ENCODE results near the gene IQGAP2.
"Not testable (repeated sequence)": the region's sequence is repeated elsewhere in the genome, so short reads cannot be mapped to it uniquely, and the experiment has no call there.

The IQGAP2 gene

DNA sequence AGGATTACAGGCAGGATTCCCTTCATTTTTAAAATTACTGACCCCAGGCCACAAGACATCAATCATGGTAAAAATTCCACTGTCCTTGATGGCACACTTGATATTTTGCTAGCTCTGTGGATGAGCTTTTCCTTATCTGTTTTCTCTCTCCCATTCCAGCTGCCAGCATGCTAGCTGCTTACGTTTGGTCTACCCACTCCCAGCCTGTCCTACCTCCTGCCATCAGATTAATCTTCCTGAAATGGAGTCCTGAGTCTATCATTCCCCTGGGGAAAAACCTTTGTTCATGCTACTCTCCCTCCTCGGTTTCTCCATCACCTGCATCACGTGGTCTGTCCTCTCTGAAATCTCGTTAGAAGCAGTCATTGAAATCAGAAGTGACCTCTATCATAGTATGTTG is 111.2 kb downstream of the IQGAP2 start:
- no peak for DNase-seq

DNA sequence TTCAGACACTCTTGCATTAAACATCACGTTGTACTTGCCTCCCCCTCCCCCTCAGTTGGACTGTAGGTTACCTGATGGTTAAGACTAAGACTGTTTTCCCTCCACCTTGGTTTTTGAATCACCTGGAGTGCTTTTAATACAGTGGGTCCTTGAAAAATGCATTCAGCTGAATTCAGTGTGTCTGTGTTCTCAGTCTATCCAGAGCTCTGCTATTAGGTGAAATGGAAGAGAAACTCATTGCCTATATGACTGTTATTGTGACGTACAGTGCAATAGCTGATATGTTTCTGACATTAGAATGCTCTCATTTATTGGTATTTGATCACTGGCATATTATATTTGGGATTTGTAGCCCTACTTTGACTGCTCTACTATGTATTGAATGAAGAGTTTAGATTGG is 111.6 kb downstream of the IQGAP2 start:
- no peak for DNase-seq

DNA sequence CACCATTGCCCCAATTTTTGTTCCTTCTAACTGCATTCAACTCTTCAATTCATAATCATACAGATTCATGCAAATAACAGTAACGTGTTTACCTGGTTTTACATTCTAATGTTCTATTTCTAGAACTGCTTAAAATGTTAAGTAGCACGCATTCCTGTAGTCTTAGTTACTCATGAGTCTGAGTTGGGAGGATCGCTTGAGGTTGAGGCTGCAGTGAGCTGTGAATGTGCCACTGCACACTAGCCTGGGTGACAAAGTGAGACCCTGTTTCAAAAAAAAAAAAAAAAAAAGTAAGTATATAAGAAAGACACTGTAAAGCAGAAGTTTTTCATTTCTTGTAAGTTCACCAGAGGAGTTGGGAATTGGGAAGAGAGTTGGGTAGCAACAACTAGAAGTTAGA is 114.2 kb downstream of the IQGAP2 start:
- no peak for DNase-seq

DNA sequence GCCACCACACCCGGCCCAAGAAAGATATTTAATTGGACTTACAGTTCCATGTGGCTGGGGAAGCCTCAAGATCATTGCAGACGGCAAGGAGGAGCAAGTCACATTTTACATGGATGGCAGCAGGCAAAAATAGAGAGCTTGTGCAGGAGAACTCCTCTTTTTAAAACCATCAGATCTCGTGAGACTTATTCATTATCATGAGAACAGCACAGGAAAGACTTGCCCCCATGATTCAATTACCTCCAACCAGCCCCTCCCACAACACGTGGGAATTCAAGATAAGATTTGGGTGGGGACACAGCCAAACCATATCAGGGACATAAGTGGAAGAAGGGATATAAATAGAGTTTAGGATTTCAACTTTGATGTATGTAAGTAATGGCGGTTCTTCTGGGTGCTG is 115.2 kb downstream of the IQGAP2 start:
- DNase-seq = not testable (repeated sequence)

DNA sequence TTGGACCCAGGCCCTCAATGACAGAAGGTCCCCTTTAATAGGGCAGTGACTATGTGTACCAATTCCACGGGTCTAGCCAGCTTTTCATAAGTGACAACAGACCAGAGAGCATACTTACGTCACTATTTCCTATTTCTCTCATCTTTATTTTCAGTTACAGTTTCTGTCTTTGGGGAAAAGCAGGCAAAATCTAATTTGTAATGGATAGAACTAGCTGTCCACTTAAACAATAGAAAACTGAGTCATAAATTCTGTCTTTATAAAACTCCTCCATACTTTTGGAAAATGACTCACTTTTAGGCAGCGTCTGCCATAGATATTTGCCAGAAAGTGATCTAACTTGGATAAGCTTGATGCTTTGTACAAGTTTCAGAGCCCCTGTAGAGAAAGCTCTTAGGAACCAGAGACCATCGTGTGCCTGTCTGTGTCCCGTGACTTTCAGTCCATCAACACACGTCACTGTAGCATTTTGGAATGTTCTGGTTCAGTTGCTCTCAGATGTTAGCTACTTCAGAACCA is 118.2 kb downstream of the IQGAP2 start:
- DNase-seq = no peak

DNA sequence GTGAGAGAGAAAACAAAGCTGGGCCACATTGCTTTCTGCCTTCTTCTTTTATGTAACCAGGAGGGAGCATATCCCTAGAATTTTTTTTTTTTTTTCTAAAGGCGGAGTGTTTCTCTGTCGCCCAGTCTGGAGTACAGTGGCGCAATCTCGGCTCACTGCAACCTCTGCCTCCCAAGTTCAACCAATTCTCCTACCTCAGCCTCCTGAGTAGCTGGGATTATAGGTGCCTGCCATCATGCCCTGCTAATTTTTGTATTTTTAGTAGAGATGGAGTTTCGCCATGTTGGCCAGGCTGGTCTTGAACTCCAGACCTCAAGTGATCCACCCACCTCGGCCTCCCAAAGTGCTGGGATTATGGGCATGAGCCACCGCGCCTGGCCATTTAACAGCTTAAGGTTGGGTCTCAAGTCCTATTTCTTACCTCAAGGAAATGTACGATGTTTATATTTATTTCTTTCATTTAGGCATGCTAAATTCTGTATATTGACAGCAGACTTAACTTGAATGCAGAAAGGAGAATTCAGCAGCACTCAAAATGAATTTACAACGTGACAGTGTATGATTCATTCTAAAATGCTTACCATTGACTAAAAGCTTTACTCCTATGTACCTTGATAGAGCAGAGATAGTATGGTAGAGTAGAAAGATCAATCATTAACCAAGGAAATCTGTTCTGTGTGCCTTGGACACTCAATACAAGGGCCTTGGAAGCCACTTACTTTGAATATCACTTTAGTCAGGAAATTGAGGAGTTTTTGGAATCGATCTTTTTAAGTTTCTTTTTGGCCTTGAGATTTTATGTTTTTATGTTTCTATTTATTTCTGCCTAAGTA is 119.2 kb downstream of the IQGAP2 start:
- no peak for DNase-seq

DNA sequence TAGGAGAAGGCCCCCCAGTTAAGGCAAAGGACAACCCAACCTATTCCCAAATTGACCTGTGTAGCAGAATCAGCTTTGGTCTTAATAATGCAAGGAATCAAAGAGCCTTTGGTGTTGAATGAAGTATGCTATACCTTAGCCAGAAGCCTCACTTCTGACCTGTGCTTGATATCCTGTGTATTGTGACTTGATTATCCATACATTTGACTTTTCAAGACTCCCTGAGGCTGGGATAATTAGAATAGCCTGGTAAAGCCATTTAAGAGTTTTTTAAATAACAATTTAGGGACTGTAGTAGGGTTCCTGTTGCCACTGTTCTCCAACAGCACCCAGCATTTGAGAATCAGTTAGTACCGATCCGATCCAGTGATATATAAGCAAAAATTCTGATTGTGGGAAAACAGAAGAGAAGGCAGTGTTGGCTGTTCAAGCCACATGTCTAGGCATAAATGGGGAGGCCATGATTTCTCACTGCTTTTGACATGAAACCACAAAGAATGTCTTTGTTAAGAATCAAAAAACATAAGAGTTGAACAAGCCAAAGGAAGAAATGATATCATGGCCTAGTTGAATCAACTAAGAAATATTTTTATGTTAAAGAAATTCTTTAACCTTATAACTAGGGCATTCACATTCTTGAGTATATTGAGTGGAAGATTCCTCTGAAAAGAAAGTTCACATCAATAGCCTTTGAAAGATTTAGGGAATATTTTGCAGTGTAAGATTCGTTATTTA is 121.2 kb downstream of the IQGAP2 start:
- DNase-seq = no peak

DNA sequence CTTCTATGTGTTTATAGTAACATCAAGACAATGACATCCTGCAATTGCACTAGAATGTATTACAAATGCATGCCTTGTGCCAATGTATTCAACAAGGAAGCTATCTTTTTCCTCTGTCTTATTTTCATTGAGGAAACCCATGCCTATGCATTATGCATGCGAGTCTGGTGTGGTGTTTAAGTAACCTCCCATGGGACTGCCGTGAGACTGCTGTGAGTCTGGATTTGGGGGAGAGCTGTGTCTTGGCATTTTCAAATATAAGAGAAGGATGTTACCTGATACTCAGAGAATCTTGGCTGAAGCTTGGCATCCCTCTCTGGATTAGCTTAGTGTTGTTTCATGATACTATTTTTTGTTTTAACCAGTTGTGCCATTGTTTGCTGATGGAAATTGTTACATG is 121.8 kb downstream of the IQGAP2 start:
- DNase-seq = no peak

DNA sequence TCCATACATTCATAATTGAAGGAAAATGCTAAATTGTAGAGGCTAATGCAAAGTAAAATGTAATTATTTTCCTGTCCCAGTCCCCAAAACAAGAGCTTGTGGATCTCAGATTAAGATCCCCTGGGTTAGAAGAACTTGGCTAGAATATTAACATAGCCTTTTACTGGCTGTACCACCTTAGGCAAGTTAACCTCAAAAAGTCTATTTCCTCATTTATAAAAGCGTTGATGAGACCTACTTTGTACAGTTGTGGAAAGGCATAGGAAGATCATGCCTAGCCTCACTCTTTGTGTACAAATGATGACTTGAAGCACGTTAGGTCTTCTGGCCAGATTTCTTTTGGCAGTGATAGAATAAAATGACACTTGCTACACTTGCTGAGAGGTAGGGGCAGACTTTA is 122.9 kb downstream of the IQGAP2 start:
- DNase-seq = no peak

DNA sequence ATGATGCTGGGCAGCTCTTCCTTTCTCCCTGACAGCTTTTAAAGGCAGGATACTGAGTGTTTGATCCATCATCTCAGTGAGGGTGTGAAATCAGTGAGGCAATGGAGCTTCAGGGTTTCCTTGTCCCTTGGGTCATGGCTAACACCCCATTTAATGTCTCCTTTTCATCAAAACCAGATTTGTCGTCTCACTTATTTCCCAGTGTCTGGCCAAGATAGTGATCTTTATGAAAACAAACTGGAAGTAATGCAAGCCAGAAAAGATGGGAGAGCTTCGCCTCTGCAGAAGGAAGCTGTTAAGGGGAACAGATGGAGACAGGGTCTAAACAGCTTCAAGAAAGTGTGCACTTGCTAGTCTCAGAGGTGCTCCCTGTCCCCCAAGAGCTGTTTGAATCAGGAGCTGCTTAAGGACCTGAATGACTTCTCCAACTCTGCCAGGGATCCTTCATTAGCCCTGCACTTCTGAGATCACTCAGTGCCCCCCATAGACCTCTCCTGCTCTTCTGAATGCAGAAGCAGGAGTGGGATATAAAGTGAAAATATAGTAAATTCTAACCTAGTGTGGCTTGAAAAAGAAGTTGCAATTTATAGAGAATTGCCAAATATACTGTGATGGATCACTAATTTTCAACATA is 124.0 kb downstream of the IQGAP2 start:
- DNase-seq = no peak

DNA sequence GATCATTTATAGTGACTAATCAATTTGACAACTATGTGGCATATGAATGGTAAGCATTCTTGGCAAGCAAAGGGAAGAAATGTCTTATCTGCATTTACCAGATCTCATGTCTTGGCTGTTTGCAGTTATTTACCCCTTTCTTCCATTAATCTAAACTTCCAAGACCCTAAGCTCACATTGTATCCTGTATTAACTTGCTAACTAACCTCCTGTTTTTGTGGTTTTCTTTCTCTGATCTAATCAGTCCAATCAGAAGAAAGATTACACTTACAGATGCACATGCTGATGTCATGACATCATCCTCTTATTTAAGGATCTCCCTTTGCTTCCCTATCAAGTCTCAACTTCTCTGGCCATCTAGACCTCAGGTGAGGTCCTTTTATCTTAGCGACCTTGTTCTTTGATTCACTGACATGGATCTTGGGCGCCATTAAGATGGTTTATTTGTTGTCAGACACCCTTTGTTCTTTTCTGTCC is 124.6 kb downstream of the IQGAP2 start:
- no peak for DNase-seq

DNA sequence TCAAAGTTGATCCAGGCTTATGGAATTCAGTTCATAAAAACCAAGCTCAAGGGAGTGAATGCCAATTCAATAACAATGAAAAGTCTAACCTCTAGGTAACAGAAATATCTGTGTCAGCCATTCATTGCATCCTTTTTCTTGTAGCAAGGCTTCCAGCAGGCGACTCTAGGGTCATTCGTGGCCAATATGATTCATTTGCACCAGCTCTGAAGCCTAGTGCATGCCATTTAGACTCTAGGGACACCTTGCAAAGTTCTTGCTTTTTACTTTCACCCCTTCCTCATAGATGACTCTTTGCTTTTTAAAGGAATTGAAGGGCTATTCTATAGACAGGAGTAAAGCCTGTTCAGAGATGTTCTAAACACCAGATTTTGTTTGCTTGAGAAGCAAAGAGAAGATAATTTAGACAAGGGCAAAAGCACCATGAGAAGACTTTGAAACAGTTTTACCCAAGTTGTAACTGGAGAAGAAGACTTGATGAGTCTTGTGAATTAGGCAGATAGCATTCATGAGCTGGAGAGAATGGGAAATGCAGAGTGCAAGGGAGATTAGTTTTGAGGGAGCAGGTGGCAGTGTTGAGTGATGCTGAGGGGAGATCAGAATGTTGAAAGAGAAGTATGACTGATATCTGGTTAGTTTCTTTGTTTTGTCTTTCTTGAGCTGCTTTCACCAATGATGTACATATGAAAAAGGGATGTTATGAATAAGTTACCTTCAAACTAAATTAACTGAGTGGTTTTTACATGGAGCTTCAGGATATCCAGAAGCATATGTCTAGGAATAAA is 125.7 kb downstream of the IQGAP2 start:
- no peak for DNase-seq

DNA sequence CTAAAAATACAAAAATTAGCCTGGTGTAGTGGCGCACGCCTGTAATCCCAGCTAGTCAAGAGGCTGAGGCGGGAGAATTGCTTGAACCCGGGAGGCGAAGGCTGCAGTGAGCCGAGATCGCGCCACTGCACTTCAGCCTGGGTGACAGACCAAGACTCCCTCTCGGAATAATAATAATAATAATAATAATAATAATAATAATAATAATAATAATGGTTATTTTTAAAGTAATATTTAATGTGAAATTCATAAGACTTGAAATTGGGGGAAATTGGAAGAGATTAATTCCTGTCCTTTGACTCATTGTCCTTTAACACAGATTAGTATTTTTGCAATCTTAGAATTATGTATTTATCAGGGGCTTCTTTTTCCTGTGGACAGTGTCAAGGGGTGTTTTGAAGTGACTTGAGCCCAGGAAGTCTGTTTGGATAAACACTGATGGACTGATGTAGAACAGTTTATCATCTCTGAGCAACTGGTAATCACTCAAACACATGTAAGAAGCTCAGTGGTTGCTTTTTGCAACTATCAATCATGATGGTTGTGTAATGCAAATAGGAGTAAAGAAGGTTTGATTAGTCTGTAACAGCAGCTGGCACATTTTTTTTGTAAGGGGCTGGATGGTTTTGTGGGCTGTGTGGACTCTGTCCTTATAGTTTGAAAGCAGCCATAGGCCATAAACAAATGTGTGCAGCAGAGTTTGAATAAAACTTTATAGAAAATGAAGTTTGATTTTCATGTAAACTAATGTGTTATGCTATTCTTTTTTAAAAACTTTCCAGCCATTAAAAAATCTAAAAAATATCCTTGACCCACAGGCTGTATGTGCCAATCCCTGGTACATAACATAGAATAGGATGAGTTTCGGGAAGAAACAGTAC is 126.6 kb downstream of the IQGAP2 start:
- DNase-seq = no peak

DNA sequence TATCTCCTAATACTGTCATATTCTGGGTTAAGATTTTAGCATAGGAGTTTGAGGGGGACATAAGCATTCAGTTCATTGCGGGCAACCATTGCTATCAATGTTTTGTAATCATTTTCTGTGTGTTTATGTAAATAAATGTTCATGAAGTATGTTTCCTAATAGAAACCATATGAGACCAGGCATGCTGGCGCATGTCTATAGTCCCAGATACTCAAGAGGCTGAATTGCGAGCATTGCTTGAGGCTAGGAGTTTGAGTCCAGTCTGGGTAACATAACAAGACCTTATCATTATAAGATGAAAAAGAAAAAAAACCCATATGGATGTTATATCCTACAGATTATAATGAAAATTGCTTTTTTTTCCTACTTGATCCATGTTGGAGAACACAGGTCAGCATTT is 129.0 kb downstream of the IQGAP2 start:
- DNase-seq = no peak

DNA sequence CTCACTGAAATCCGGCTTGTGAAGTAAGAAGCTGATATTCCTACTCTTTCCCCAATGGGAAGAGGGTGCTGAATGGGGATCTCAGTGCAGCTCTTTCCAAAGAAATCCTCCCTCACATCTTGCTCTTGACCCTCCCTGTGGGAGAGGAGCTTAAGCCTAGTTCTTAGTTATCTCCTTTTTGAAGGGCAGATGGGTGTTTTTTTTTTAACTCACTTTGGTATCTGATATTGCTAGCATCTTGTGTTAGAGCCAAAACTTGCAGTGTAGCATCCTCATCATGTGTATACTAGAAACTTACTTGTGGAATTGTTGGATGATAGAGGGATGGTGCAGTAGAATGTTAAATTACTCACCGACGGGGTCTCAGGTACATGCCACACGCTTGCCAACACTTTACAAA is 129.9 kb downstream of the IQGAP2 start:
- DNase-seq = no peak

DNA sequence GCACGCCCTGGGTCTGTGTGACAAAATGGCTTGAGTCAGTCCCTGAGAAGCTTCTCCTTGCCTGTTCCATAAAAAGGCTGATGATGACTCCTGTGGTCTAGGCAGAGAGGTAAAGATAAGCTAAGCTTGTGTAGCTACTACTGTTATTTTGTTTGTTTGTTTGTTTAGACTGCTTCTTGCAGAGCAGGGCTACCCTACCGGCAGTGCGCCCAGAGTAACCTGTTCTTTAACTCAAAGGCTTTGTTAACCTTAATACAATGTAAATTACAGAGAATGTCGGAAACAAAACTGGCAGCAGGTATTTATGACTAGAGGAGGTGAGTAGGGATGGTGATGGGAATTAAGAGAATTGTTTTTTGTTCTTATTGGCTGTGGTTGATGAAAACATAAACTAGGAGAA is 132.5 kb downstream of the IQGAP2 start:
- no peak for DNase-seq

DNA sequence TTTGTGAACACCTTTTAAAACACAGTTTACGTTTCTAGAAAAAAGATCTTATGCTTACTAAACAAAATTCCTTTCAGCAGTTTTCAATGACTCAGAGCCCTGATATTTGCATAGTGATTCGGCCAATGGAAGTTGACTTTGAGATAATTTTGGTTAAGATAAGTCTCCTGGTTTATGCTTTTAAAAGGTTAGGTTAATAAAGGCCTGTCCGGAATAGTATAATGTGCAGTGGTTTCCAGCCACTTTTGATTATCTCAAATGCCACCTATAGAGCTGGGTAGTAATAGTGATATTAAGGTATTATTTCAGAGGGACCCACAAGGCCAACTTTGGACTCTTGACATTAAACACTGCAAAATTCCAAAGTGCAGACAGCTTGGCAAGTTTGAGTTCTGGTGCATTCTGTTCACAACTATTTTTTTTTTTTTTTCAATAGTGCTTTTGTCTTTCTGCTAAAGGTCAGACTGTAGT is 134.0 kb downstream of the IQGAP2 start:
- no peak for DNase-seq

DNA sequence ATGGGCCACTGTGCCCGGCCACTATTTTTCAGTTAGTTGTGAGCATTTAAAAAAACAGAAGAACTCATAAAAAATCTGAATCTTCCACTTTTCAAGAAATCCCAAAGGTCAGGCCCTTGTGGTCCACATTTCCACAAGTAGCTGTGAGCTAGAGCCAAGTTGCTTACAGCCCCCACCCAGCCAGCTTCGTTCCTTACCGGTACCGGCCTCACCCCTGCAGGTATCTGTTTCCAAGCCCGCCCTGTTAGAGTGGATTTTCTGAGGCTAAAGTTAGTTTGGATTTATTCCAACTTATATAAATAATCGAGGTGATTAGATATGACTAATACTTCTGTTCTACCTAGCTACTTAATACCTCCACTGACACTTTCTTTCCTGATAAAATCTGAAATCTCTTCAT is 139.2 kb downstream of the IQGAP2 start:
- DNase-seq = no peak

DNA sequence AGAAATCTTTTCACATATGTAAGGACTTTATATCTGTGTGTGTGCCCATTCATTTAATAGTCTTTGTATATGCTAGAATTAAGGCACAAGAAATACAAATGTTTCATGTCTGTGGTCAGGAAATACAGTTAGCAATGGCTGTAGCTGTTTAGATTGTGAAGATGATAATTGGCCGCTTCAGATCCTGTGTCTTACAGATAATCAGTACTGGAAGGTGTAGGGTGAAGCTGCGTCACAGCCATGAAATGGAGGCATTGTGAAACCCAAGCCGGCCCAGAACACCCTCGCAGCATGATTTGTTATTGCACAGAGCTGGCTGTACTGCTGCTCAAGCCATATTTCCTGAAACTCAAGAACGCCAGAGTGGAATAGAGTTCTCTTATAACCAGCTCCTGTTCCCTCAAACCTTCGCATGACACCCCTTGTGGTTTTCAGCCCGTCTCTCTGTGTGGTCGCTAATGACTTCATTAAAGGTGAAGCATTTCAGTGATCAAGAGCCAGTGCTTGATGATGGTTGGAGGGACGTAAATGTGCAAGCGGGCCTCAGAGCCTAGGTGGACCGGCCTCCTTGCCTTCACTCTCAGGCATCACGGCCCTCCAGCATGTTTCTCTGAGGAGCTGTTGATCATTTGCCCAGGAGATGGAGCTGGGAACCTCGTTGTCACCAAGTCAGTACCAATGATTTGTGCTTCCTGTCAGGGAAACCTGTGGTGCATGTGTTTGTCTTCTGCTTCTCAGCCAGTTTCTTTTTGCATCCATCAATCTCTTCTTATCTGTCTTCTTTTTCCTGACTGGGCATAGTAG is 140.0 kb downstream of the IQGAP2 start:
- peak; percentile 77 for DNase-seq

DNA sequence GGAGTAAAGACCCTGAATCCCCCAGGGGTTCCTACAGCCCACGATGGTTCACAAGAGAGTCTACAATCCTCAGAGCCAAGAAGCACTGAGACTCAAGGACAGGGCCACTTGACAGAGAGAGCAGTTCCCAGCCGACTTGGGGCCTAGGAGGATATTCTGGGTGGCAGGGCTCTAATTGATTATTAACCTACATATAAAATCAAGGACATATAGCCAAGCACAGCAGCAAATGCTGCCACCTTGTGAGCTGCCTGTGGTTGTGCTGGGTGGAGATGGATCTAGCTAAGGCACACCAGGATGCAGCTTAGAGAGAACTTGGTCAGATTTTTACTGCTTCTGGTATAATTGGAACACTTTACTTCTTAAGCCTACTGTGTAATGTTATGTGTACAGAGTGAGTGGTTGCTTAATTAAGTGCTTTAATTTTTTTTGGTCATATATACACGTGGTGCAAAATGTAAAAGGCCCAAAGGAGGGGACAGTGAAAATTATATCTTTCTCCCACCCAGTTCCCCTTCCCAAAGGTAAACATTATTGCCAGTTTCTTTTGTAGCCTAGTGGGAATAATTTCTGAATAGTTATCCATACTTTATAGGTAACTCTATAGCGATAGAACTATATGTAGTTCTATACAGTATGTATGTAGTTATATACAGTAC is 141.3 kb downstream of the IQGAP2 start:
- DNase-seq = peak; percentile 60

Measured in stimulated activated CD8-positive, alpha-beta memory T cell treated with anti-CD3 and anti-CD28 coated beads, Interleukin-4, amount 100 ng/mL, for 48 hours (primary cell).